Endothelial cell (in vitro differentiated cells): Measurements from ENCODE around the gene ELOVL6. TPM values are rescaled to one million over a fixed set of nuclear protein-coding genes. Genes with fewer than 3 reads are reported as not detected.
A peak's percentile ranks its signal among the peaks of the same experiment; 100 is the strongest.
"Not testable (repeated sequence)": the region's sequence is repeated elsewhere in the genome, so short reads cannot be mapped to it uniquely, and the experiment has no call there.

Experiments
- DNase-seq: peaks from one replicate; pipeline ENCODE4 v3.0.0; 2021; ENCODE audit warnings: low spot score
- H3K27ac Mint-ChIP-seq: one replicate; pipeline ENCODE4 v1.8.0; 2021; ENCODE audit warnings: mixed read lengths, inconsistent platforms; ENCODE audit not compliant: unreplicated experiment
- H3K27me3 Mint-ChIP-seq: one replicate; pipeline ENCODE4 v1.8.0; 2021; ENCODE audit warnings: mild to moderate bottlenecking, moderate library complexity, mixed read lengths, inconsistent platforms; ENCODE audit not compliant: unreplicated experiment
- H3K36me3 Mint-ChIP-seq: one replicate; pipeline ENCODE4 v1.8.0; 2021; ENCODE audit warnings: mild to moderate bottlenecking, low read depth, mixed read lengths, inconsistent platforms; ENCODE audit not compliant: unreplicated experiment
- H3K4me1 Mint-ChIP-seq: one replicate; pipeline ENCODE4 v1.8.0; 2021; ENCODE audit warnings: mild to moderate bottlenecking, mixed read lengths, inconsistent platforms; ENCODE audit not compliant: unreplicated experiment
- H3K4me3 Mint-ChIP-seq: one replicate; pipeline ENCODE4 v1.8.0; 2021; ENCODE audit warnings: mild to moderate bottlenecking, mixed read lengths, inconsistent platforms; ENCODE audit not compliant: unreplicated experiment
- H3K9me3 Mint-ChIP-seq: one replicate; pipeline ENCODE4 v1.8.0; 2021; ENCODE audit warnings: mixed read lengths, inconsistent platforms; ENCODE audit not compliant: unreplicated experiment
- total RNA-seq: library from RNA; stranded (reverse); fragmentation: NEBNext Ultra II Directional; extraction: Animal tissue kit (Norgen Biotek cat#: 25700); gene quantifications from one replicate; pipeline ENCODE4 v1.2.1, GENCODE V29; 2021; ENCODE audit not compliant: unreplicated experiment
- TF ChIP-seq, protein P1 (sequence below): fragments of 200-600 bp; sonication (generic); IDR thresholded peaks from one replicate; pipeline ENCODE4 v1.5.0; 2021; ENCODE audit warnings: antibody characterized with exemption; ENCODE audit not compliant: unreplicated experiment

Gene ELOVL6
- total RNA-seq, 1 donor from 2014 or later = 31.0 TPM

DNA sequence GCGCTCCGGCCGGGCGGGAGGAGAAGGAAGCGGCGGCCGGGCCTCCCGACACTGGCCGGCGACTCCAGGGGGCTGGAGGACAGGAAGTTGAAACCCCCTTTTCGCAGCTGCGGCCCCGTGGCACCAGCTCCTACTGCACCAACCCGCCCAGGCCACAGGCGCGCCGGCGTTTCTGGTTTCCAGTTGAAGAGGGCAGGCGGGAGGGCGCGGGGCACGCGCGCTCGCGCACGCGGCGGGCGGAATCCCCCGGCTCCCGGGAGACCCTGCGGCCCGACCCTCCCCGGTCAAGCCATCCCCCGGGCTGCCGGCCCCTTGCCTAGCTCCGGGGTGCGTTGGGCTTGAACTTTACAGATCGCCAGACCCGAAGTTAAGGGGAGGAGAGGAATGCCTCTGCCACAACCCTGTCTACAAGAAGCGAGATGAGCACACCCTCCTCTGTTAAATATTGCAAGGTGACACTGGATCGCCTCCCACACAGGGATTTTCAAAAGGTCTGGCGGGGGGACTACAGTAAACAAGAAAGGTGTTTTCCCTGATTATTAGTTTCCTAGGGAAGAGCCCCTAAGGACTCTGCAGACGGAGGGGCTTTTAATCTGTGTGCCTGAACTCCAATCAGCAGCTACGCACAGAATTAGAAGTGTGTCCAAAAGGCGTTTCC lies 1.4 kb downstream of the ELOVL6 start:
- TF ChIP-seq, protein P1, sequence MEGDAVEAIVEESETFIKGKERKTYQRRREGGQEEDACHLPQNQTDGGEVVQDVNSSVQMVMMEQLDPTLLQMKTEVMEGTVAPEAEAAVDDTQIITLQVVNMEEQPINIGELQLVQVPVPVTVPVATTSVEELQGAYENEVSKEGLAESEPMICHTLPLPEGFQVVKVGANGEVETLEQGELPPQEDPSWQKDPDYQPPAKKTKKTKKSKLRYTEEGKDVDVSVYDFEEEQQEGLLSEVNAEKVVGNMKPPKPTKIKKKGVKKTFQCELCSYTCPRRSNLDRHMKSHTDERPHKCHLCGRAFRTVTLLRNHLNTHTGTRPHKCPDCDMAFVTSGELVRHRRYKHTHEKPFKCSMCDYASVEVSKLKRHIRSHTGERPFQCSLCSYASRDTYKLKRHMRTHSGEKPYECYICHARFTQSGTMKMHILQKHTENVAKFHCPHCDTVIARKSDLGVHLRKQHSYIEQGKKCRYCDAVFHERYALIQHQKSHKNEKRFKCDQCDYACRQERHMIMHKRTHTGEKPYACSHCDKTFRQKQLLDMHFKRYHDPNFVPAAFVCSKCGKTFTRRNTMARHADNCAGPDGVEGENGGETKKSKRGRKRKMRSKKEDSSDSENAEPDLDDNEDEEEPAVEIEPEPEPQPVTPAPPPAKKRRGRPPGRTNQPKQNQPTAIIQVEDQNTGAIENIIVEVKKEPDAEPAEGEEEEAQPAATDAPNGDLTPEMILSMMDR = no peak
- peak; percentile 67 for DNase-seq
- Mint-ChIP-seq H3K27me3 (peaks cover 13% of the 10 kb centered on the region), H3K4me1 (peaks cover 24% of the 10 kb centered on the region), H3K27ac (peak overlapping the region; percentile 84), H3K36me3 (peaks cover 4% of the 10 kb centered on the region), H3K4me3 (peak overlapping the region; percentile 99), H3K9me3 (no peaks in the 10 kb centered on the region)

- DNase-seq = peak; percentile 61
- Mint-ChIP-seq H3K27ac (peak overlapping the region; percentile 87), H3K36me3 (peaks cover 4% of the 10 kb centered on the region), H3K4me3 (peak overlapping the region; percentile 92), H3K9me3 (no peaks in the 10 kb centered on the region), H3K4me1 (peaks cover 24% of the 10 kb centered on the region), H3K27me3 (peaks cover 13% of the 10 kb centered on the region)
- TF ChIP-seq, protein P1 = no peak
Observed at GRCh38 chr4:110196206-110196870, 2.1 kb downstream of the ELOVL6 start.

GRCh38 chr4:110195561-110196205 lies 2.7 kb downstream of the ELOVL6 start:
- H3K36me3 Mint-ChIP-seq = peaks cover 4% of the 10 kb centered on the region
- DNase-seq = no peak
- peak overlapping the region; percentile 92 for H3K4me3 Mint-ChIP-seq
- peak overlapping the region; percentile 87 for H3K27ac Mint-ChIP-seq
- no peaks in the 10 kb centered on the region for H3K9me3 Mint-ChIP-seq
- TF ChIP-seq, protein P1 = no peak
- H3K4me1 Mint-ChIP-seq = peaks cover 24% of the 10 kb centered on the region
- peaks cover 13% of the 10 kb centered on the region for H3K27me3 Mint-ChIP-seq

DNA sequence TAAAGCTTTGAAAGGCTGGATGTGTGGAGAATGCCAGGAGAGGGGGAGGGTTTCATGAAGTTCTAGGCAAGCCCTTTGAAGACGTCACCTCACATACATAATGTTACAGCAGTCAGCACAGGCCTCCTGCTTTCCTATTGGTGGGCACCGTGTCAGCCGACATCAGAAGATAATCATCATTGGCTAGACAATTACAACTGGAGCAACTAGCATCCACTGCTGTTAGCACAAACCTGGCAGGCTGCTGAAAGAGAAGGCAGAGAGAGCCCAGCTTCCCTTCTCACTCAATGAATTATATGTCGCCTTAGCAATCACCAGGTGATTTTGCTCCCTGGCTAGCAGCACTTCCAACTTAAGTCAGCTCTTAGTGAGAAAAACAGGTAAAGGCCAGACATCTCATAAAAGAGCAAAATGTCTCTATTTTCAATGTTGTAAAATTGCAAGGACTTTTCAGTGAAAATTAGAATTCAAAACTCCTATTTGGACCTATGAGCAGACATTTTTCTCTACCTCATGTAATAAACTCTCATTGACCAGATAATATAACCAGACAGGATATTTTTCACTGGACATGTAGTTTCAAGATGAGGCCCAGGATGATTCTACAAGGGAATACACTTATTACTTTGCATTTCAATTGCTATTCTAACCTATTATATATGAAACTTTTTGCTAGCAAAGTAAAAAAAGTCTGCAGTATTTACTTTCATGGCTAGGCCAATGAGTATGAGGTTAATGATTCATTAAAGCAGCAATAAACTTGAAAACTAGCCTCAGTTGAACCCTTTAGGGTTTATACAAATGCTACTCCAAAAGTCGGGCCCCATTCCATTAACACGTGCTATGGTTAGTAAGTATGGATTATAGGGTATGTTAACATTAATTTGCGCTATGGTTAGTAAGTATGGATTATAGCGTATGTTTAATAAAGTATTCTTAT lies 4.3 kb downstream of the ELOVL6 start:
- H3K27me3 Mint-ChIP-seq = peaks cover 11% of the 10 kb centered on the region
- H3K36me3 Mint-ChIP-seq = peaks cover 4% of the 10 kb centered on the region
- H3K9me3 Mint-ChIP-seq = no peaks in the 10 kb centered on the region
- TF ChIP-seq, protein P1 = no peak
- peak overlapping the region; percentile 85 for H3K27ac Mint-ChIP-seq
- no peak overlapping the region for H3K4me3 Mint-ChIP-seq
- peak; percentile 56 for DNase-seq
- H3K4me1 Mint-ChIP-seq = peaks cover 22% of the 10 kb centered on the region

DNA sequence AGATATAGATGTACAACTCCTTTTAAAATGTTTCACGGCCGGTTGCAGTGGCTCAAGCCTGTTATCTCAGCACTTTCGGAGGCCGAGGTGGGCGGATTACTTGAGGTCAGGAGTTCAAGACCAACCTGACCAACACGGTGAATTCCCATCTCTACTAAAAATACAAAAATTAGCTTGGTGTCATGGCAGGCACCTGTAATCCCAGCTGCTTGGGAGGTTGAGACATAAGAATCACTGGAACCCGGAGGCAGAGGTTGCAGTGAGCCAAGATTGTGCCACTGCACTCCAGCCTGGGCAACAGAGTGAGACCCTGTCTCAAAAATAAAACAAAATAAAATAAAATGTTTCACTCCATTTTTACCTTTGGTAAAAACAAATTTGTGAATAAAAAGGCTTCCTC lies 5.1 kb downstream of the ELOVL6 start:
- H3K36me3 Mint-ChIP-seq, DNase-seq, H3K4me3 Mint-ChIP-seq, H3K27me3 Mint-ChIP-seq, H3K9me3 Mint-ChIP-seq: not testable (repeated sequence)
- peaks cover 21% of the 10 kb centered on the region for H3K4me1 Mint-ChIP-seq
- peak overlapping the region; percentile 52 for H3K27ac Mint-ChIP-seq
